Measurements from ENCODE around the gene C19orf38.

DNA sequence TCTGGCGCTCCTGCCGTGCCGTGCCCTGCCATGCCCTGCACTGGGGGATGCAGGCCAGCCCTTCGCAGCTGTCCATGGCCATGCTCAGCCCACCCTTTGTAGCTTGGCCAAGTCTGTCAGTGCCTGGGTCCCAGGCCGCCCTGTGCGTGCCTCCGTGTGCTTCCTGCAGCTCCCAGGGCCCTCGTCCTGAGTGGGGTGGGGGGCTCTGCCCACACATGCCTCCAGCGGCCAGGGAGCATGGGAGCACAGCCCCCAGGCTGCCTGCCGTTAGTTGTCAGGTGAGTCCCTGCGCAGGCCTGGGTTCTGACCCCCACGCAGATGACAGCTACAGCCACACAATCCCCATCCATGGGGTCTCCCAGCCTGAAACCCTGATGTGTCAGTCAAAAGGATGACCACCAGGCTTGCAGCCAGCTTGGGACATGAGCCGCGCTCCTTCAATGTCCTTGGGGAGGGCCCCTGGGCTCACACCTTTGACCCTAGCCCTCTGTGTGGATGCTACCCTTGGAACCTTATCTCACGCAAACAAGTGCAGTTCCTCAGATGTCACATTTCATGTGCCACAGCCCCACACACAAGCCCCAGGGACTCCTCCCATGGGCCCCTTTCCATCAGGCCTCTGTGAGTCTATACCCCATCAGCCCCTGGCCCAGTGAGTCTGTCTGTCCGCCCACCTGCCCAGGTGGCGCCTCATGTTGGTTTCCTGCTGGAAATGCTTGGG is 36.7 kb upstream of the C19orf38 start:
- TF ChIP-seq, protein P1, sequence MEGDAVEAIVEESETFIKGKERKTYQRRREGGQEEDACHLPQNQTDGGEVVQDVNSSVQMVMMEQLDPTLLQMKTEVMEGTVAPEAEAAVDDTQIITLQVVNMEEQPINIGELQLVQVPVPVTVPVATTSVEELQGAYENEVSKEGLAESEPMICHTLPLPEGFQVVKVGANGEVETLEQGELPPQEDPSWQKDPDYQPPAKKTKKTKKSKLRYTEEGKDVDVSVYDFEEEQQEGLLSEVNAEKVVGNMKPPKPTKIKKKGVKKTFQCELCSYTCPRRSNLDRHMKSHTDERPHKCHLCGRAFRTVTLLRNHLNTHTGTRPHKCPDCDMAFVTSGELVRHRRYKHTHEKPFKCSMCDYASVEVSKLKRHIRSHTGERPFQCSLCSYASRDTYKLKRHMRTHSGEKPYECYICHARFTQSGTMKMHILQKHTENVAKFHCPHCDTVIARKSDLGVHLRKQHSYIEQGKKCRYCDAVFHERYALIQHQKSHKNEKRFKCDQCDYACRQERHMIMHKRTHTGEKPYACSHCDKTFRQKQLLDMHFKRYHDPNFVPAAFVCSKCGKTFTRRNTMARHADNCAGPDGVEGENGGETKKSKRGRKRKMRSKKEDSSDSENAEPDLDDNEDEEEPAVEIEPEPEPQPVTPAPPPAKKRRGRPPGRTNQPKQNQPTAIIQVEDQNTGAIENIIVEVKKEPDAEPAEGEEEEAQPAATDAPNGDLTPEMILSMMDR (IDR thresholded peaks at IDR 0.05; ENCODE audit: low read depth, low read length, poor library complexity, severe bottlenecking), result no peak
- TF ChIP-seq EZH2phosphoT487 (IDR thresholded peaks at IDR 0.05; ENCODE audit: borderline replicate concordance, low read length), result no peak
